22Rv1 (cell line): ENCODE data around the gene TMUB2.

Experiments used
- ZFX ChIP-seq: fragments of 450-650 bp; IDR thresholded peaks from 2 replicates; pipeline ENCODE4 v1.6.1; 2017; ENCODE audit warnings: antibody characterized with exemption, borderline replicate concordance
- TF ChIP-seq, protein P1 (sequence below): fragments of 450-650 bp; IDR thresholded peaks from 2 replicates; pipeline ENCODE4 v1.5.1; 2017; ENCODE audit warnings: mild to moderate bottlenecking

DNA sequence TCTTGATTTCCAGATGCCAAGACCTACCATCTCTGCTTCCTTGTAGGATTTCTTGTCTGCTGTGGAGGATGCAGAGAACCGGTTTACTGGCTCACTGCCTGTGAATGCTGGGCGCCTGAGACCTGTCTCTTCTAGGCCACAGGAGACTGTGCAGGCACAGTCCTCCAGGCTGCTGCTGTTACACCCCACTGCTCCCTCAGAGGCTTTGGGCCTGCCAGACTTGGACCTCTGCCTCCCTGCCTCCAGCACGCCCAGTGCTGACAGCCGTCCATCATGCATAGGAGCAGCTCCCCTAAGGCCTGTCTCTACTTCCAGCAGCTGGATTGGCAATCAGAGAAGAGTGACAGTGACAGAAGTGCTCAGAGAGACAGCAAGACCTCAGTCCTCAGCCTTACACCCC is 39.0 kb upstream of the TMUB2 start:
- TF ChIP-seq, protein P1, sequence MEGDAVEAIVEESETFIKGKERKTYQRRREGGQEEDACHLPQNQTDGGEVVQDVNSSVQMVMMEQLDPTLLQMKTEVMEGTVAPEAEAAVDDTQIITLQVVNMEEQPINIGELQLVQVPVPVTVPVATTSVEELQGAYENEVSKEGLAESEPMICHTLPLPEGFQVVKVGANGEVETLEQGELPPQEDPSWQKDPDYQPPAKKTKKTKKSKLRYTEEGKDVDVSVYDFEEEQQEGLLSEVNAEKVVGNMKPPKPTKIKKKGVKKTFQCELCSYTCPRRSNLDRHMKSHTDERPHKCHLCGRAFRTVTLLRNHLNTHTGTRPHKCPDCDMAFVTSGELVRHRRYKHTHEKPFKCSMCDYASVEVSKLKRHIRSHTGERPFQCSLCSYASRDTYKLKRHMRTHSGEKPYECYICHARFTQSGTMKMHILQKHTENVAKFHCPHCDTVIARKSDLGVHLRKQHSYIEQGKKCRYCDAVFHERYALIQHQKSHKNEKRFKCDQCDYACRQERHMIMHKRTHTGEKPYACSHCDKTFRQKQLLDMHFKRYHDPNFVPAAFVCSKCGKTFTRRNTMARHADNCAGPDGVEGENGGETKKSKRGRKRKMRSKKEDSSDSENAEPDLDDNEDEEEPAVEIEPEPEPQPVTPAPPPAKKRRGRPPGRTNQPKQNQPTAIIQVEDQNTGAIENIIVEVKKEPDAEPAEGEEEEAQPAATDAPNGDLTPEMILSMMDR, result no peak
- no peak for TF ChIP-seq ZFX
